Duodenal mucosa (tissue), 2 donors: ENCODE data around the gene HERC3.
"Not testable (repeated sequence)": the region's sequence is repeated elsewhere in the genome, so short reads cannot be mapped to it uniquely, and the experiment has no call there.

ENCODE experiments used
- H3K27ac ChIP-seq: one replicate; pipeline ENCODE4 v1.7.0; 2013; ENCODE audit warnings: low read depth, low read length
- H3K27me3 ChIP-seq, 2 donors: one replicate each; pipeline ENCODE4 v1.7.0; 2013; ENCODE audit warnings: low read length in 2 of 2, control low read depth in 1 of 2; ENCODE audit not compliant: insufficient read depth in 2 of 2, control insufficient read depth in 1 of 2
- H3K36me3 ChIP-seq, 2 donors: one replicate each; pipeline ENCODE4 v1.7.0; 2013; ENCODE audit warnings: low read length in 2 of 2, control low read depth in 1 of 2; ENCODE audit not compliant: insufficient read depth in 2 of 2, control insufficient read depth in 1 of 2
- H3K4me1 ChIP-seq, 2 donors: one replicate each; pipeline ENCODE4 v1.7.0; 2013; ENCODE audit warnings: low read length in 2 of 2, control low read depth in 1 of 2; ENCODE audit not compliant: insufficient read depth in 2 of 2, control insufficient read depth in 1 of 2
- H3K4me3 ChIP-seq, 2 donors: one replicate each; pipeline ENCODE4 v1.7.0; 2013; ENCODE audit warnings: low read length in 2 of 2, low read depth in 1 of 2
- H3K9ac ChIP-seq, 2 donors: one replicate each; pipeline ENCODE4 v1.7.0; 2013; ENCODE audit warnings: low read length in 2 of 2, low read depth in 1 of 2
- H3K9me3 ChIP-seq, 2 donors: one replicate each; pipeline ENCODE4 v1.7.0; 2013; ENCODE audit warnings: low read length in 2 of 2, control low read depth in 1 of 2; ENCODE audit not compliant: control insufficient read depth in 1 of 2

HERC3 gene

DNA sequence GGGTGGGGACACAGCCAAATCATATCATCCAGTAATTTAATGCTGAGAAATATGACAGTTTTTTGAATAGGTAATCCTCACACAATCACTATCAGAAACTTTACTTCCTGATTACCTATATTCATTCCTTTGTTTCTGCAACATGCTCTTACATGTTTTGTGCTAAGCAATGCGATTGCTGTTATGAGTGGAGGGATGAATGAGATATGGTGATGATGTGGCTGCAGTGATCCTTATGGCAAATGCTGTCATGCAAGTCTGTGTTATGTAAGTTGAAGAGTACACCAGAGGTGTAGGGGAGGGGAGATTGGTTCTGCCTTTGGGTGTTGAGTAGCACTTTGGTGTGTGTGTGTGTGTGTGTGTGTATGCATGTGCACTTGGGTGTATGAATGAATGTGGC is 14.6 kb downstream of the HERC3 start:
- Histone ChIP-seq H3K27ac (no peak overlapping the region), H3K4me3 (no peak overlapping the region), H3K27me3 (no peaks in the 10 kb centered on the region), H3K4me1 (peaks cover 7 to 11% of the 10 kb centered on the region in 2 donors), H3K36me3 (peaks cover 12 to 33% of the 10 kb centered on the region in 2 donors), H3K9ac (no peak overlapping the region), H3K9me3 (no peaks in the 10 kb centered on the region)

- Histone ChIP-seq H3K27ac (no peak overlapping the region), H3K36me3 (peaks cover 12 to 33% of the 10 kb centered on the region in 2 donors), H3K9ac (no peak overlapping the region), H3K4me3 (no peak overlapping the region), H3K27me3 (no peaks in the 10 kb centered on the region), H3K4me1 (peaks cover 23 to 33% of the 10 kb centered on the region in 2 donors), H3K9me3 (no peaks in the 10 kb centered on the region)
Measured at GRCh38 chr4:88609387-88609786, 17.1 kb downstream of the HERC3 start.

- H3K9ac ChIP-seq, H3K9me3 ChIP-seq, H3K27me3 ChIP-seq, H3K27ac ChIP-seq, H3K4me3 ChIP-seq: not testable (repeated sequence)
- Histone ChIP-seq H3K36me3 (peaks cover 12 to 33% of the 10 kb centered on the region in 2 donors), H3K4me1 (peaks cover 23 to 30% of the 10 kb centered on the region in 2 donors)
Measured at GRCh38 chr4:88609794-88610193, 17.5 kb downstream of the HERC3 start.

- Histone ChIP-seq H3K27ac (no peak overlapping the region), H3K27me3 (no peaks in the 10 kb centered on the region), H3K36me3 (peaks cover 10 to 32% of the 10 kb centered on the region in 2 donors), H3K9ac (no peak overlapping the region), H3K4me3 (no peak overlapping the region), H3K9me3 (no peaks in the 10 kb centered on the region), H3K4me1 (peaks cover 23 to 28% of the 10 kb centered on the region in 2 donors)
Measured at GRCh38 chr4:88610771-88611170, 18.5 kb downstream of the HERC3 start.

GRCh38 chr4:88613417-88613875 is 21.2 kb downstream of the HERC3 start:
- peaks cover 23 to 28% of the 10 kb centered on the region in 2 donors for H3K4me1 ChIP-seq
- H3K27me3 ChIP-seq = no peaks in the 10 kb centered on the region
- no peaks in the 10 kb centered on the region for H3K9me3 ChIP-seq
- peak overlapping the region in 1 of 2 donors; percentile 37 for H3K4me3 ChIP-seq
- H3K9ac ChIP-seq = peak overlapping the region in 1 of 2 donors; percentile 39
- H3K36me3 ChIP-seq = peaks cover 0 to 8% of the 10 kb centered on the region in 2 donors
- no peak overlapping the region for H3K27ac ChIP-seq

DNA sequence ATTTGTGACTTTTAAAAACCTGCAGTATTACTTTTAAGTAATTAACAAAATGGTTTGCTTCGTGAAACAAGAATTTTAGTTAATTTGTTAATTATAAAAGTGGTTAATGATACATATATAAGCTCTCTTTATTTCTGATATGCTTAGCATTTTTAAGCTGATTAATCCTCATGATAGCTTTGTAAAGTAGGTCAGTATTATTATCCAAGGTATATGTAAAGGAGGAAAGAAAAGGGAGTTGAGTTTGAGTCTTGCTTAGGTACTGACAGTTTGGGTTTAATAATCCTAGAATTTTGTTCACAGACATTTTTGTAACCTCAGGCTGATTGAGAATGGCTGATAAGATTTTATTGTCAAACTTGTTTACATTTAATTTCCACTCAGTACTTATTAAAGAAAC is 21.8 kb downstream of the HERC3 start:
- no peaks in the 10 kb centered on the region for H3K27me3 ChIP-seq
- no peaks in the 10 kb centered on the region for H3K9me3 ChIP-seq
- no peak overlapping the region for H3K9ac ChIP-seq
- peaks cover 0 to 3% of the 10 kb centered on the region in 2 donors for H3K36me3 ChIP-seq
- peaks cover 23 to 28% of the 10 kb centered on the region in 2 donors for H3K4me1 ChIP-seq
- H3K27ac ChIP-seq = no peak overlapping the region
- no peak overlapping the region for H3K4me3 ChIP-seq

GRCh38 chr4:88616275-88617150 is 24.2 kb downstream of the HERC3 start:
- H3K27me3 ChIP-seq = no peaks in the 10 kb centered on the region
- H3K4me3 ChIP-seq = no peak overlapping the region
- peaks cover 19 to 24% of the 10 kb centered on the region in 2 donors for H3K4me1 ChIP-seq
- H3K9ac ChIP-seq = no peak overlapping the region
- H3K36me3 ChIP-seq = no peaks in the 10 kb centered on the region
- H3K27ac ChIP-seq = no peak overlapping the region
- no peaks in the 10 kb centered on the region for H3K9me3 ChIP-seq

GRCh38 chr4:88618782-88619485 is 26.7 kb downstream of the HERC3 start:
- no peaks in the 10 kb centered on the region for H3K27me3 ChIP-seq
- H3K27ac ChIP-seq = no peak overlapping the region
- H3K9ac ChIP-seq = no peak overlapping the region
- peaks cover under 1 to 2% of the 10 kb centered on the region in 2 donors for H3K9me3 ChIP-seq
- no peaks in the 10 kb centered on the region for H3K36me3 ChIP-seq
- H3K4me3 ChIP-seq = no peak overlapping the region
- H3K4me1 ChIP-seq = peaks cover 0 to under 1% of the 10 kb centered on the region in 2 donors

DNA sequence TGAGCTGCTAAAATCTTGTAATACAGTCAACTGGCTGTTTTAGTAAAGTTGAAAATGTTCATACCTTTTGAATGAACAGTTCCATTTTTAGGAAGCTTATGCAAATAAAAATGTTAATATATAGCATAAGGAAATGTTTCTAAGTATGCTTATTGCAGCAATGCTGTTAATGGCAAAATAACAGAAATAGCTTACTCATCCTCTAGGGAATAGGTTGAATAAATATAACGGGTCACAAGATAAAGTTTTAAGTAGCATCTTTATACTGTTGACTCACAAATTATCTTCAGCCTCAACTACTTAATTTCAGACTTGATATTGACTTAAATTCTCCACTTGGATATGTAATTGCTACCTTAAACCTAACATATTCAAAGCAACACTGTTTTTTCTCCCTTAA is 27.7 kb downstream of the HERC3 start:
- Histone ChIP-seq H3K27ac (no peak overlapping the region), H3K36me3 (no peaks in the 10 kb centered on the region), H3K4me3 (no peak overlapping the region), H3K9ac (no peak overlapping the region), H3K4me1 (no peaks in the 10 kb centered on the region), H3K9me3 (peaks cover 4 to 7% of the 10 kb centered on the region in 2 donors), H3K27me3 (no peaks in the 10 kb centered on the region)

GRCh38 chr4:88621763-88622327 is 29.6 kb downstream of the HERC3 start:
- H3K27ac ChIP-seq = no peak overlapping the region
- H3K4me3 ChIP-seq = no peak overlapping the region
- no peaks in the 10 kb centered on the region for H3K4me1 ChIP-seq
- H3K9me3 ChIP-seq = peaks cover 4 to 7% of the 10 kb centered on the region in 2 donors
- H3K27me3 ChIP-seq = no peaks in the 10 kb centered on the region
- H3K9ac ChIP-seq = no peak overlapping the region
- no peaks in the 10 kb centered on the region for H3K36me3 ChIP-seq
